Nephron (organoid): ENCODE results near the gene SPATS2L.

Experiments used
- H3K27ac Mint-ChIP-seq, 3 experiments: 2 replicates each; pipeline ENCODE4 v1.8.0; 2020; ENCODE audit warnings: mixed read lengths in 3 of 3, mild to moderate bottlenecking in 2 of 3, moderate library complexity in 1 of 3
- H3K27me3 Mint-ChIP-seq: 2 replicates; pipeline ENCODE4 v1.8.0; 2021; ENCODE audit warnings: low read depth, mild to moderate bottlenecking, moderate library complexity, mixed read lengths
- H3K36me3 Mint-ChIP-seq: 2 replicates; pipeline ENCODE4 v1.8.0; 2020; ENCODE audit warnings: low read depth, mixed read lengths
- H3K4me1 Mint-ChIP-seq: 2 replicates; pipeline ENCODE4 v1.8.0; 2020; ENCODE audit warnings: mixed read lengths
- H3K4me3 Mint-ChIP-seq, 3 experiments: 2 replicates each; pipeline ENCODE4 v1.8.0; 2020; ENCODE audit warnings: mild to moderate bottlenecking in 3 of 3, mixed read lengths in 3 of 3, moderate library complexity in 2 of 3
- H3K9me3 Mint-ChIP-seq: 2 replicates; pipeline ENCODE4 v1.8.0; 2020; ENCODE audit warnings: mixed read lengths
- CTCF ChIP-seq, 3 experiments: fragments of 200-600 bp; sonication (generic); IDR thresholded peaks; one replicate each; pipeline ENCODE4 v1.5.0; 2021; ENCODE audit warnings: antibody characterized with exemption in 3 of 3; ENCODE audit not compliant: unreplicated experiment in 3 of 3

SPATS2L gene

GRCh38 chr2:200336980-200337615, 30.6 kb downstream of the SPATS2L start:
- H3K27me3 Mint-ChIP-seq: no peaks in the 10 kb centered on the region
- peaks cover 54% of the 10 kb centered on the region for H3K4me1 Mint-ChIP-seq
- peaks cover 3% of the 10 kb centered on the region for H3K9me3 Mint-ChIP-seq
- peaks cover 23% of the 10 kb centered on the region for H3K36me3 Mint-ChIP-seq
- no peak for TF ChIP-seq CTCF (IDR thresholded peaks at IDR 0.05; ENCODE audit: unreplicated experiment in 3 of 3)
- peak overlapping the region in 1 of 3 experiments; percentile 14 for H3K4me3 Mint-ChIP-seq
- H3K27ac Mint-ChIP-seq: peak overlapping the region; percentile 73 to 86 (median 80)

GRCh38 chr2:200337621-200338020, 31.1 kb downstream of the SPATS2L start:
- TF ChIP-seq CTCF (IDR thresholded peaks at IDR 0.05; ENCODE audit: unreplicated experiment in 3 of 3): no peak
- no peaks in the 10 kb centered on the region for H3K27me3 Mint-ChIP-seq
- H3K27ac Mint-ChIP-seq: peak overlapping the region; percentile 73 to 86 (median 80)
- H3K4me1 Mint-ChIP-seq: peaks cover 57% of the 10 kb centered on the region
- H3K4me3 Mint-ChIP-seq: peak overlapping the region in 1 of 3 experiments; percentile 14
- peaks cover 26% of the 10 kb centered on the region for H3K36me3 Mint-ChIP-seq
- H3K9me3 Mint-ChIP-seq: peaks cover 3% of the 10 kb centered on the region

- Mint-ChIP-seq H3K9me3 (peaks cover 5% of the 10 kb centered on the region), H3K4me1 (peaks cover 57% of the 10 kb centered on the region), H3K4me3 (no peak overlapping the region), H3K27me3 (no peaks in the 10 kb centered on the region), H3K27ac (peak overlapping the region; percentile 44 to 80 (median 72)), H3K36me3 (peaks cover 24% of the 10 kb centered on the region)
- TF ChIP-seq CTCF (IDR thresholded peaks at IDR 0.05; ENCODE audit: unreplicated experiment in 3 of 3): no peak
Measured at GRCh38 chr2:200338692-200339091, 32.2 kb downstream of the SPATS2L start.

GRCh38 chr2:200340508-200341224, 34.2 kb downstream of the SPATS2L start:
- Mint-ChIP-seq H3K4me3 (no peak overlapping the region), H3K9me3 (peaks cover 17% of the 10 kb centered on the region), H3K4me1 (peaks cover 66% of the 10 kb centered on the region), H3K36me3 (peaks cover 32% of the 10 kb centered on the region), H3K27me3 (no peaks in the 10 kb centered on the region), H3K27ac (peak overlapping the region; percentile 37 to 63 (median 49))
- no peak for TF ChIP-seq CTCF (IDR thresholded peaks at IDR 0.05; ENCODE audit: unreplicated experiment in 3 of 3)

GRCh38 chr2:200341376-200341775, 34.9 kb downstream of the SPATS2L start:
- peaks cover 17% of the 10 kb centered on the region for H3K9me3 Mint-ChIP-seq
- H3K27me3 Mint-ChIP-seq: no peaks in the 10 kb centered on the region
- no peak overlapping the region for H3K4me3 Mint-ChIP-seq
- H3K4me1 Mint-ChIP-seq: peaks cover 72% of the 10 kb centered on the region
- peaks cover 33% of the 10 kb centered on the region for H3K36me3 Mint-ChIP-seq
- no peak for TF ChIP-seq CTCF (IDR thresholded peaks at IDR 0.05; ENCODE audit: unreplicated experiment in 3 of 3)
- peak overlapping the region in 1 of 3 experiments; percentile 33 for H3K27ac Mint-ChIP-seq
